Measurements from ENCODE around the gene AK4. TPM values are rescaled to one million over a fixed set of nuclear protein-coding genes. Genes with fewer than 3 reads are reported as not detected.

The AK4 gene
- total RNA-seq, 4 donors from 2014 or later = 39.9 to 83.2 (median 49.0) TPM

DNA sequence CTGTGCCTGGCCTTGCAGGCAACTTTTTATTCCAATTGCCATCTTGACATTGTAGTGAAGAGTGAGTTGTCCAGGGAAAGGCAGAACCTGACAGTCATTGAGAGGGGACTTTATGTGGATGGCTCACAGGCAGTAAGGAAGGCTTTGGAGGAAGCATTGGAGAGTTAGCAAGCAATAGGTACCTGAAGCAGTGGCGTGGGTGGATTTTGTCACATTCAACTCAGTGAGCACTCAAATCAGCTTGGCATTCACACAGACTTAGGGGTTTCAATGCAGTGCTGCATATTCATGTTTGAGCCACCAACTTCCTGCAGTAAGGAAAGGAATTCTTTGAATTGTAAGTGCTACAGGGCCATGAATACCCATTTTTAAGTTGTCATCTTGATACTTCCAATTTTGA, 69.0 kb downstream of the AK4 start:
- 86 to 100% methylated on average over 1 of the region's 1 CpG for WGBS, 2 donors
- intact Hi-C loops (cut with DNase I; ENCODE audit: low total_unique reads) = no loop called here
- H3K4me3 ChIP-seq (ENCODE audit: low read depth, poor library complexity, severe bottlenecking) = no peak overlapping the region
- TF ChIP-seq POLR2A (IDR thresholded peaks at IDR 0.05) (no peak), CTCF (IDR thresholded peaks at IDR 0.05) (no peak)
- DNase-seq (ENCODE audit: low spot score in 2 of 2) = no peak

DNA sequence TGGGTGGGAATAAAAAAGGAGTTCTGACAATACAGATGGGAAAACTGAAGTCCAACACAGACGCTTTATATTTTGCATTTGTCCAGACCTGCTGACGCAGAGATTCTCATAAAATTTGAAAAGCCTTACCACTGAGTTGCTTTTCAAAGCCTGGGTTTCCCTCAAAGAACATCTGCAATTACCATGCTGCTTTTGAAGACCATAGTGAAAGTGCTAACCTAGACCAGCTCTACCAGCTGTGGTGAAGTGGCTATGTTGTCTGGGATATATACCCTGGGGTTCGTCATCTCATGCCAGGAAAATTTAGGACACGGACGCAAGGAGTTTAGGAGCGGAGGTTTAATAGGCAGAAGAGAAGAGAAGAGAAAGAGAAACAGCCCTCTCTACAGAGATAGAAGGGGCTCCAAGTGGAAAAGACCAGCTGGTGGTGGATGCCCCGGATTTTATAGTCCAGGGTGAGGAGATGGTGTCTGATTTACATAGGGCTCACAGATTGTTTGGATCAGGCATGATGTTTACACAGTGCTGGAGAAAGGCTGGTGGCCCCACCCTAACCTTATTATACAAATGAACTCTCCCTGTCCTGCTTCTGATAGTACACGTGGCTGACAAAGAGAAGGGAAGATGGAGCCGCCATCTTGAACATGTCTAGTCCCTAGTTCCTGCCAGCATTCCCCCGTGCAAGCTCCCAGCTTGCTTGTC, 73.8 kb downstream of the AK4 start:
- H3K4me3 ChIP-seq (ENCODE audit: low read depth, poor library complexity, severe bottlenecking) = no peak overlapping the region
- intact Hi-C loops (cut with DNase I; ENCODE audit: low total_unique reads) = no loop called here
- WGBS, 2 donors = 79 to 80% methylated on average over 10 of the region's 10 CpGs
- TF ChIP-seq POLR2A (IDR thresholded peaks at IDR 0.05) (no peak), CTCF (IDR thresholded peaks at IDR 0.05) (no peak)
- DNase-seq (ENCODE audit: low spot score in 2 of 2) = no peak

GRCh38 chr1:65222340-65222940, 74.4 kb downstream of the AK4 start:
- DNase-seq (ENCODE audit: low spot score in 2 of 2) = no peak
- 80 to 81% methylated on average over 4 of the region's 4 CpGs for WGBS, 2 donors
- intact Hi-C loops (cut with DNase I; ENCODE audit: low total_unique reads) = no loop called here
- H3K4me3 ChIP-seq (ENCODE audit: low read depth, poor library complexity, severe bottlenecking) = no peak overlapping the region
- no peak for TF ChIP-seq POLR2A (IDR thresholded peaks at IDR 0.05)
- TF ChIP-seq CTCF (IDR thresholded peaks at IDR 0.05) = no peak

DNA sequence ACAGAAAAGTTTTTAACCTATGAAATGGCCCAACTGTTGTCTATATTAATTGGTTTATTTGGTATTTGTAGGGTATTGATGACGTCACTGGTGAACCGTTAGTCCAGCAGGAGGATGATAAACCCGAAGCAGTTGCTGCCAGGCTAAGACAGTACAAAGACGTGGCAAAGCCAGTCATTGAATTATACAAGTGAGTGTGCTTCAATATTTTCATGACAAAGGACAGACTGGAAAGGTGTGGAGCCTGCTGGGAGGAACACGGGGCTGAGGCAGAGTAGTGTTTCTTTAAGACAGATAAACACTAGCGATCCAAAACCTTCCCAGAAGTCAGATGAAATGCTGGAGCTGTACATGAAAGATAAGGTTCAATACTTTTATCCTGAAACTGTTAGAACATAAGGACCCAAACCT, 76.7 kb downstream of the AK4 start:
- TF ChIP-seq CTCF (IDR thresholded peaks at IDR 0.05) = no peak
- TF ChIP-seq POLR2A (IDR thresholded peaks at IDR 0.05) = no peak
- WGBS, 2 donors = 77 to 79% methylated on average over 6 of the region's 6 CpGs
- H3K4me3 ChIP-seq (ENCODE audit: low read depth, poor library complexity, severe bottlenecking) = no peak overlapping the region
- DNase-seq (ENCODE audit: low spot score in 2 of 2) = no peak
- intact Hi-C loops (cut with DNase I; ENCODE audit: low total_unique reads) = no loop called here

GRCh38 chr1:65225179-65225578, 77.2 kb downstream of the AK4 start:
- no peak for DNase-seq (ENCODE audit: low spot score in 2 of 2)
- no peak overlapping the region for H3K4me3 ChIP-seq (ENCODE audit: low read depth, poor library complexity, severe bottlenecking)
- intact Hi-C loops (cut with DNase I; ENCODE audit: low total_unique reads) = no loop called here
- TF ChIP-seq POLR2A (IDR thresholded peaks at IDR 0.05) (no peak), CTCF (IDR thresholded peaks at IDR 0.05) (no peak)
- WGBS, 2 donors = 96 to 98% methylated on average over 3 of the region's 3 CpGs

Measured in lower leg skin (tissue), 4 donors.